ENCODE data around the gene OXSM.

DNA sequence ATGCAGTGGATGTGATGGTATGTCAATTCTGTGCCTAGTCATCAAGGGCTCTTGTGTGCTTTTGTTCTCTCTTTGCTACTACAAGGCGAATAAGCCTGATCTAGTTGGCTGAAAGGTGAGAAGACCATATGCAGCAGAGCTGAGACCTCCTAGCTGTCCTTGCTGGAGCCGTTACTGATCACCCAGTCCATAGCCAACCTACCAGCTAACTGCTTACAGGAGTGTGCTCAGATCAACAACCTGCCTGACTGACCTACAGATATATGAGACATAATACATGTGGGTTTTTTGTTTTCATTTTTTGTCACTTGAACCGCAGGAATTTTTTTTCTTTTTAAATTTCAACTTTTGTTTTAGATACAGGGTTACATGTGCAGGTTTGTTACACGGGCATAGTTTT is 22.8 kb downstream of the OXSM start:
- TF ChIP-seq, protein P1, sequence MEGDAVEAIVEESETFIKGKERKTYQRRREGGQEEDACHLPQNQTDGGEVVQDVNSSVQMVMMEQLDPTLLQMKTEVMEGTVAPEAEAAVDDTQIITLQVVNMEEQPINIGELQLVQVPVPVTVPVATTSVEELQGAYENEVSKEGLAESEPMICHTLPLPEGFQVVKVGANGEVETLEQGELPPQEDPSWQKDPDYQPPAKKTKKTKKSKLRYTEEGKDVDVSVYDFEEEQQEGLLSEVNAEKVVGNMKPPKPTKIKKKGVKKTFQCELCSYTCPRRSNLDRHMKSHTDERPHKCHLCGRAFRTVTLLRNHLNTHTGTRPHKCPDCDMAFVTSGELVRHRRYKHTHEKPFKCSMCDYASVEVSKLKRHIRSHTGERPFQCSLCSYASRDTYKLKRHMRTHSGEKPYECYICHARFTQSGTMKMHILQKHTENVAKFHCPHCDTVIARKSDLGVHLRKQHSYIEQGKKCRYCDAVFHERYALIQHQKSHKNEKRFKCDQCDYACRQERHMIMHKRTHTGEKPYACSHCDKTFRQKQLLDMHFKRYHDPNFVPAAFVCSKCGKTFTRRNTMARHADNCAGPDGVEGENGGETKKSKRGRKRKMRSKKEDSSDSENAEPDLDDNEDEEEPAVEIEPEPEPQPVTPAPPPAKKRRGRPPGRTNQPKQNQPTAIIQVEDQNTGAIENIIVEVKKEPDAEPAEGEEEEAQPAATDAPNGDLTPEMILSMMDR (IDR thresholded peaks at IDR 0.05): no peak
- TF ChIP-seq POLR2A (IDR thresholded peaks at IDR 0.05): no peak
